GM19372 (cell line): ENCODE measurements around the gene FGD5.

Source experiments
- ATAC-seq: cut with Tn5 transposase; IDR thresholded peaks from one replicate; pipeline ENCODE4 v1.9.1; 2021; ENCODE audit warnings: mild to moderate bottlenecking, low read depth, moderate library complexity; ENCODE audit not compliant: unreplicated experiment

The FGD5 gene

DNA sequence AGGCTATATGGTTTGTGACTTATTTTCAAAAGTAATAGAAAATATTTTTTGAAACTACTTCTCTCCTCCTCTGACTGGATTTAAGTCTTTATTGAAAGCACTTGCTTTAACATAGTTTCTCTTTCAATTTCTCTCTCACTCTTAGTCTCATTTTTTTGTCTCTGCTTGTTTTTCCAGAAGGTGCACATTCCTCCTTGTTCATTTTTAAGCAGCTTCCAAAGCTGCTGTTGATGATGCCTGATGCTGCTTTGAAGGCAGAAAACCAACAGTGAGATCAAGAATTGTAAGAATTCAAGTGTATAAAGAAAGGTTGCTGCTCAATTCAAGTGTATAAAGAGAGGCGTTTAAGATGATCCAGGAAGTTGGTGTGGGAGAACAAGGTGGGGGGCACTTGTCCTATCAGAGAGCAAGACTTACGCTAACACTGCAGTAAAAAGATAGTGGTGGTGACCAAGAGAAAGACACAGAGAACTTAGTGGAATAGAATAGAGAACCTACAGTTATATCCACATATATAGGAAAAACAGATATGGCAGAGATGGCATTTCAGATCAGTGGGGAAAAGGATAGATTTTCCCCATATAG is 140.7 kb downstream of the FGD5 start:
- no peak for ATAC-seq

DNA sequence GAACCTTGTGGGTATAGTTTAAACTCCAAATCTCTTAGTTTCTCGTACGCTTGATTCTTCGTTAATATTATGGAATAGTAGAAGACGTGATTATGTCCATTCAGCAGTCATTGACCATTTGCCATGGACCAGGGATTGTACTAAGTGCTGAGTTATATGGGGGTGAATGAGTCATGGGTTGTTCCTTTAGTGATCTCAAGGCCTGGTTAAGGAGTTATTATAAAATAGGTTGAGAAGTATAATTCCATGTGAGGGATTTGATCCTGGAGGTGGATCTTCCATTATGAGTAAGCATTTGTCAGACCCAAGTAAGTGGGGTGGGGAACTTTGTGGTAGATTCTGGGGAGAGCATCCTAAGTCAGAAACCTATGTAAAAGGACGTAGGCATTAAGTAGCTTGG is 144.0 kb downstream of the FGD5 start:
- no peak for ATAC-seq

DNA sequence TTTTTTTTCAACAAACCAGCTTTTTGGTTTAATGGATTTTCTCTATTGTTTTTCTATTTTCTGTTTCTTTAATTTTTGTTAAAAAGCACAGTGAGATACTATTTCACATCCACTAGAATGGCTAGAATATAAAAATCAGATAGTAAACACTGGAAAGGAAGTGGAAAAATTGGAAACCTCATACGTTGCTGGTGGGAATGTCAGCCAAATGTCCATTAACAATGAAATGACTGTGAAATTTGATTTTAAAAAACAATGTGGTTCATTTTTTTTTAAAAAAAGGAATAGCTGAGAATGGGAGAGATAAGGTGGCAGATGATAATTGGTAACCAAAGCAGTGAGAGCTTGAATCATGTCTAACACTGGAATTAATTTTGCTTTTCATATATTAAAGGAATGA is 148.5 kb downstream of the FGD5 start:
- no peak for ATAC-seq

DNA sequence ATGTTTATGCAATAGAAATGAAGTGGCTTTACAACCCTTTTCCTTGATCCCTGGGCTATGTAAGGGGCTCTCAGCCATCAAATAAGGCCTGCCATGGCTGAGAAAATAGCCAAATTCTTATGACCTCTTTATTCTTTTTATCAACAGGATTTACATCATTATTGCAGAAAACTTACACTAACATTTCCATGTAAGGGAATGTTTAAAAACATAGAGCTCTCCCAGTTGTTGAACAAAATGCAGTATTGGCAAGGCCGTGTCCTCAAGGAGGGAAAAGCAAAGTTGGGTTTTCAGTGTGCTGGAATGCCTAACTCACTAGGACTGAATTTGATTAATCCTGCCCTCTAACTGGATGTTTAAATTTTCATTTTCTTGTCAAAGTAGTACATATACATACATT is 150.9 kb downstream of the FGD5 start:
- no peak for ATAC-seq

DNA sequence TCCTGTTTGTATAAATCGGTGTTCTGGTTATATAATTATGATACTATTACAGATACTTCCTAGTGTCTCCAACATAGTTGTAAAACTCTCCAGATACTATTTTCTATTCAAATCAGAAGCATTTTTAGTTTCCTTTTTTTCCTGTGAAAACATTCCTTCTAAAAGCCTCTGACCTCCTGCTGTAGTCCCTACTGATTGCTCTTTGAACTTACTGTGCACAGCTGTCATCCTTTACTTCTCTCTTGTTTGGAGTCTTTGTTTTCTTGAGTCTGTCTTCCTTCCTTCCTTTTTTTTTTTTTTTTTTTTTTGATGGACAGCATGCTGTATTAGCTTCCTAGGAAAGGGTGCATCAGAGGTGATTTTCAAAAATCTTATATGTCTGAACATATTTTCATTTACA is 157.6 kb downstream of the FGD5 start:
- no peak for ATAC-seq

DNA sequence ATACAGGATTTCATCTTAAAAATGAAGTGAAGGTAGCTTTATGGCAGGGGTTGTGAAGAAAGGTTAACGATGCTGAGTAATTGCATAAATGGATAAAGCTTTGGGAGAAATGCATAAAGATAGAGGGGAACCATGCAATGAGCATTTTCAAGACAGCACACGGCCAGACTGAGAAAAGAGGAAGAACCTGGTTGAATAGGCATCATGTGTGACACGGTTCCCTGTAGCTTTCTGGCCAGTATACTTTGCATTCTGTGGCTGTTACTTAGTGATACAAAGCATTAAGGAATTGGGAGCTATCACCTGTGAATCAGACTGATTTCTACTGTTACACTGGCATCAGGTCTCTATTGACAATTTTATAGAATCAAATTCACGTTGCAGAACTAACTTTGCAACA is 161.9 kb downstream of the FGD5 start:
- no peak for ATAC-seq
